H1 (cell line): ENCODE measurements around the gene TNS3. TPM values are rescaled to one million over a fixed set of nuclear protein-coding genes. Genes with fewer than 3 reads are reported as not detected.

Experiments used
- CTCF ChIA-PET: fragments of 300-600 bp; sonication (Branson Sonifier 250); formaldehyde crosslinking; loops from one replicate; lab custom pipeline; 2021; ENCODE audit not compliant: partially characterized antibody; lab: Charles Lee
- POLR2A ChIA-PET: fragments of 300-600 bp; sonication (Branson Sonifier 250); formaldehyde crosslinking; loops from one replicate; lab custom pipeline; 2021; ENCODE audit warnings: inconsistent platforms; ENCODE audit not compliant: partially characterized antibody; lab: Charles Lee
- DNase-seq, 2 experiments: peaks; one replicate each; pipeline versions ENCODE4 v3.0.0 to v3.0.0-alpha.2; 2010 to 2022; ENCODE audit warnings: low spot score in 2 of 2, low read depth in 1 of 2, mixed read lengths in 1 of 2
- FAIRE-seq: peaks from 2 replicates; lab custom pipeline; 2011; peaks lifted over from hg19 to GRCh38; lab: Jason Lieb, UNC
- H2AFZ ChIP-seq: 2 replicates; pipeline ENCODE4 v1.8.1; 2012; ENCODE audit warnings: low read length, inconsistent platforms
- H2AK5ac ChIP-seq: 2 replicates; pipeline ENCODE4 v1.6.1; 2013; ENCODE audit warnings: low read depth, low read length
- H2BK120ac ChIP-seq: replicated peaks from 2 replicates; pipeline ENCODE3; 2013; ENCODE audit warnings: low read depth, low read length, inconsistent platforms
- H2BK12ac ChIP-seq: 2 replicates; pipeline ENCODE4 v1.6.1; 2013; ENCODE audit warnings: low read depth, low read length
- H2BK15ac ChIP-seq: 2 replicates; pipeline ENCODE4 v1.6.1; 2013; ENCODE audit warnings: low read length
- H2BK20ac ChIP-seq: 2 replicates; pipeline ENCODE4 v1.6.1; 2013; ENCODE audit warnings: low read length
- H2BK5ac ChIP-seq: 2 replicates; pipeline ENCODE4 v1.6.1; 2013; ENCODE audit warnings: low read depth, low read length
- H3K14ac ChIP-seq: 2 replicates; pipeline ENCODE4 v1.6.1; 2013; ENCODE audit warnings: inconsistent platforms; ENCODE audit not compliant: insufficient read length
- H3K18ac ChIP-seq: 2 replicates; pipeline ENCODE4 v1.6.1; 2013; ENCODE audit warnings: low read length; ENCODE audit errors: extremely low read depth
- H3K23ac ChIP-seq: 2 replicates; pipeline ENCODE4 v1.6.1; 2013; ENCODE audit warnings: inconsistent platforms; ENCODE audit not compliant: insufficient read length
- H3K23me2 ChIP-seq: 2 replicates; pipeline ENCODE4 v1.6.1; 2013; ENCODE audit warnings: low read depth, low read length
- H3K27ac ChIP-seq: 2 replicates; pipeline ENCODE4 v1.6.1; 2011; ENCODE audit warnings: low read depth, low read length, inconsistent platforms
- H3K27me3 ChIP-seq, 4 experiments: replicated peaks in 1 of 4; 1 replicate in 1 of 4; 2 replicates in 3 of 4; pipeline versions ENCODE4 v1.6.1 to v1.8.1; 2011 to 2013; ENCODE audit warnings: low read length in 3 of 4, mild to moderate bottlenecking in 3 of 4, inconsistent platforms in 2 of 4, mixed read lengths in 2 of 4, moderate library complexity in 1 of 4; ENCODE audit not compliant: control insufficient read depth in 3 of 4, insufficient read depth in 3 of 4; ENCODE audit errors: extremely low read depth in 1 of 4
- H3K36me3 ChIP-seq, 4 experiments: 2 replicates each; pipeline versions ENCODE4 v1.6.1 to v1.8.1; 2011 to 2013; ENCODE audit warnings: mild to moderate bottlenecking in 4 of 4, low read length in 3 of 4, moderate library complexity in 2 of 4, control low read depth in 1 of 4, inconsistent platforms in 1 of 4; ENCODE audit not compliant: insufficient read depth in 4 of 4, control insufficient read depth in 2 of 4
- H3K4ac ChIP-seq: replicated peaks from 2 replicates; pipeline ENCODE3; 2013; ENCODE audit warnings: low read length, low read depth, mixed read lengths, inconsistent platforms; ENCODE audit not compliant: insufficient read length
- H3K4me1 ChIP-seq, 4 experiments: replicated peaks in 1 of 4; 1 replicate in 1 of 4; 2 replicates in 3 of 4; pipeline versions ENCODE4 v1.6.1 to v1.8.1; 2011 to 2013; ENCODE audit warnings: low read length in 3 of 4, inconsistent platforms in 2 of 4, mixed read lengths in 1 of 4; ENCODE audit not compliant: insufficient read depth in 4 of 4, control insufficient read depth in 3 of 4
- H3K4me2 ChIP-seq, 2 experiments: 2 replicates each; pipeline versions ENCODE4 v1.6.1 to v1.8.1; 2011 to 2013; ENCODE audit warnings: low read depth in 2 of 2, low read length in 2 of 2, control low read depth in 1 of 2, inconsistent platforms in 1 of 2, mild to moderate bottlenecking in 1 of 2; ENCODE audit not compliant: insufficient read depth in 1 of 2
- H3K4me3 ChIP-seq, 4 experiments: fragments of 200-600, 300-600 bp in 1 of 4; sonication (generic), shearing (Covaris generic), sonication (Bioruptor Twin) in 1 of 4; 2 replicates each; pipeline versions ENCODE4 v1.5.1 to v1.8.1; 2011 to 2016; ENCODE audit warnings: low read length in 4 of 4, low read depth in 3 of 4, control low read depth in 2 of 4, inconsistent platforms in 2 of 4, mild to moderate bottlenecking in 2 of 4, mixed read lengths in 1 of 4, moderate library complexity in 1 of 4; ENCODE audit not compliant: insufficient read depth in 2 of 4; ENCODE audit errors: extremely low read depth in 1 of 4
- H3K56ac ChIP-seq: replicated peaks from 2 replicates; pipeline ENCODE3; 2013; ENCODE audit warnings: low read depth, mild to moderate bottlenecking, mixed read lengths, low read length, inconsistent platforms; ENCODE audit not compliant: insufficient read length
- H3K79me1 ChIP-seq: 2 replicates; pipeline ENCODE4 v1.6.1; 2013; ENCODE audit warnings: low read depth, low read length, control low read depth
- H3K79me2 ChIP-seq, 2 experiments: 2 replicates each; pipeline versions ENCODE4 v1.6.1 to v1.8.1; 2012 to 2013; ENCODE audit warnings: low read length in 2 of 2, mild to moderate bottlenecking in 2 of 2, inconsistent platforms in 1 of 2; ENCODE audit not compliant: insufficient read depth in 2 of 2, control insufficient read depth in 1 of 2
- H3K9ac ChIP-seq, 4 experiments: replicated peaks in 1 of 4; 1 replicate in 1 of 4; 2 replicates in 3 of 4; pipeline versions ENCODE4 v1.6.1 to v1.8.1; 2011 to 2013; ENCODE audit warnings: low read depth in 3 of 4, low read length in 3 of 4, control low read depth in 2 of 4, mild to moderate bottlenecking in 2 of 4, moderate library complexity in 2 of 4, inconsistent platforms in 1 of 4; ENCODE audit errors: extremely low read depth in 1 of 4
- H3K9me3 ChIP-seq, 2 experiments: 2 replicates each; pipeline versions ENCODE4 v1.6.1 to v1.8.1; 2012 to 2013; ENCODE audit warnings: mild to moderate bottlenecking in 2 of 2, moderate library complexity in 2 of 2, control low read depth in 1 of 2, inconsistent platforms in 1 of 2, low read depth in 1 of 2, low read length in 1 of 2, mixed read lengths in 1 of 2; ENCODE audit not compliant: insufficient read depth in 2 of 2
- H4K20me1 ChIP-seq, 2 experiments: replicated peaks in 1 of 2; 2 replicates each; pipeline versions ENCODE3 to v1.8.1; 2011 to 2013; ENCODE audit warnings: inconsistent platforms in 2 of 2, low read length in 2 of 2, mild to moderate bottlenecking in 1 of 2; ENCODE audit not compliant: insufficient read depth in 2 of 2, control insufficient read depth in 1 of 2
- H4K5ac ChIP-seq: 2 replicates; pipeline ENCODE4 v1.6.1; 2013; ENCODE audit warnings: low read length, low read depth, mixed read lengths, inconsistent platforms; ENCODE audit not compliant: insufficient read length
- H4K8ac ChIP-seq: 2 replicates; pipeline ENCODE4 v1.8.0; 2013; ENCODE audit warnings: mild to moderate bottlenecking, moderate library complexity, low read length, inconsistent platforms; ENCODE audit not compliant: insufficient read depth; ENCODE audit errors: extremely low read depth
- H4K91ac ChIP-seq: replicated peaks from 2 replicates; pipeline ENCODE3; 2013; ENCODE audit warnings: low read length, mixed read lengths, inconsistent platforms; ENCODE audit not compliant: insufficient read length
- BACH1 ChIP-seq: IDR thresholded peaks from 2 replicates; pipeline ENCODE4 v1.6.1; 2012; ENCODE audit warnings: low read length, improper control_type of control experiment
- TCF12 ChIP-seq: IDR thresholded peaks from 2 replicates; pipeline ENCODE4 v1.6.1; 2011; ENCODE audit warnings: low read depth, mild to moderate bottlenecking, low read length
- WGBS, 2 experiments: shearing (Covaris generic) in 1 of 2; methylation state at CpG; one replicate each; pipeline versions ENCODE4 v1.1.6 to v1.1.7; 2013 to 2015; ENCODE audit warnings: low lambda C conversion rate in 2 of 2, mixed read lengths in 2 of 2, inconsistent platforms in 1 of 2, low coverage in 1 of 2, missing lambda C conversion rate in 1 of 2; ENCODE audit not compliant: insufficient replicate concordance in 2 of 2, insufficient coverage in 1 of 2, insufficient read length in 1 of 2; ENCODE audit errors: extremely low coverage in 1 of 2, missing lambda C conversion rate in 1 of 2; 5-methylcytosine and 5-hydroxymethylcytosine counted together
- polyA plus RNA-seq, 7 experiments: library from polyadenylated mRNA; depleted of rRNA in 3 of 7; stranded (reverse) in 5 of 7; unstranded in 2 of 7; fragments of >200 nt in 5 of 7; fragments of 200-250 nt in 2 of 7; gene quantifications; 1 replicate in 5 of 7; 2 replicates in 1 of 7; 4 replicates in 1 of 7; pipeline versions ENCODE4 v1.2.1 to v1.2.3, GENCODE V29; 2011 to 2013; ENCODE audit warnings: missing spikeins in 2 of 7, mixed read lengths in 2 of 7
- total RNA-seq: library from RNA; stranded (reverse); fragmentation: NEBNext Ultra II Directional; extraction: Animal tissue kit (Norgen Biotek cat#: 25700); gene quantifications from 2 replicates; pipeline ENCODE4 v1.2.1, GENCODE V29; 2021
- TF ChIP-seq, protein P1 (sequence below): IDR thresholded peaks from 2 replicates; pipeline ENCODE4 v1.6.1; 2011; ENCODE audit warnings: low read depth, mild to moderate bottlenecking, low read length; ENCODE audit not compliant: insufficient read depth

The TNS3 gene
- total and polyA plus RNA-seq, 2 of the 8 experiments (the other 6 are each of a cell fraction or from before 2014, with no cell fraction given) = 11.9 to 24.2 TPM

DNA sequence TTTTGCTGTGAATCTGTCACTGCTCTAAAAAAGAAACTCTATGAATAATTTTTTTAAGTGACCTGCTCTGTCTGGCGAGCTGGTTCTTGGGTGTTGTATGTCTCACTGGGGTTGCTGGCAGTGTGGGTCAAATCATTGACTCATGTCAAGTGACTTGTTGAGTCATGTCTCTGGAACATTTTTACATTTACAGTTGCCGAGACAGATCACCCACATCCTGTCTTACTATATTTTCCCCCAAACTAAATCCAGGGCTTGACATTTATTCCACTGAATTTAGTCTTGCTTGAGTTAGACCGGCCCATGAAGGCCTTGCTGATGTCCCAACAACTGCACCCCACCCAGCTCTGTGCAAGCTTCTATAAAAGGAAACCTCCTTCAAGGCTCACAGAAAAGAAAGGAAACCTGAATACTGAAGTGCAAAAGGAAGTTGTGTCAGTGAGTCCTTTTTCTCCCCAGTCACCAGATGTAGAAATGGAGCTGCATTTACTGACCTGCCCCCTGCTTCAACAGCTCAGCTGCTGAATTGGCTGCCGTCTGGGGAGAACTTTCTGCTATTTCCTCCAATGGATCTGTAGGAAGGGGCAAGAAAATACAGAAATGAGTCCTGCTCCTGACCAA lies 290.3 kb downstream of the TNS3 start:
- FAIRE-seq = no peak
- Histone ChIP-seq H2BK120ac (no peak overlapping the region), H4K5ac (no peak overlapping the region), H4K20me1 (peaks cover 0 to 2% of the 10 kb centered on the region in 2 experiments), H3K79me2 (no peaks in the 10 kb centered on the region), H3K4ac (no peak overlapping the region), H3K23ac (no peak overlapping the region), H4K8ac (no peak overlapping the region), H2BK15ac (no peak overlapping the region), H3K79me1 (no peaks in the 10 kb centered on the region), H3K9me3 (no peaks in the 10 kb centered on the region), H3K56ac (no peak overlapping the region), H3K27ac (no peak overlapping the region), H2AFZ (no peak overlapping the region), H4K91ac (no peak overlapping the region), H2BK12ac (no peak overlapping the region), H3K4me2 (no peak overlapping the region), H3K4me3 (no peak overlapping the region), H3K9ac (no peak overlapping the region), H2BK20ac (no peak overlapping the region), H3K14ac (no peak overlapping the region), H3K23me2 (no peaks in the 10 kb centered on the region), H3K4me1 (no peaks in the 10 kb centered on the region), H3K27me3 (no peaks in the 10 kb centered on the region), H3K18ac (no peak overlapping the region), H2AK5ac (no peak overlapping the region), H3K36me3 (peaks cover 0 to 17% (median 12%) of the 10 kb centered on the region in 4 experiments; a peak in 6 of 8 replicates), H2BK5ac (no peak overlapping the region)
- no peak for DNase-seq
- POLR2A ChIA-PET = no interaction called here
- TF ChIP-seq, protein P1, sequence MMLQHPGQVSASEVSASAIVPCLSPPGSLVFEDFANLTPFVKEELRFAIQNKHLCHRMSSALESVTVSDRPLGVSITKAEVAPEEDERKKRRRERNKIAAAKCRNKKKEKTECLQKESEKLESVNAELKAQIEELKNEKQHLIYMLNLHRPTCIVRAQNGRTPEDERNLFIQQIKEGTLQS = no peak
- no peak for TF ChIP-seq BACH1
- no peak for TF ChIP-seq TCF12
- 92% methylated on average over 4 of the region's 4 CpGs; no CpG with 5 or more reads in 1 of the 2 experiments for WGBS, 2 experiments
- CTCF ChIA-PET = interaction anchor here (1.2 to 3.2 kb wide), 2 partner anchors 9 to 35 kb away, joined by 3 to 12 read pairs; no protein-coding TSS in a partner anchor
